Amygdala (tissue), 56 donors: Measurements from ENCODE around the gene AGAP1.
A peak's percentile ranks its signal among the peaks of the same experiment; 100 is the strongest.
"Not testable (repeated sequence)": the region's sequence is repeated elsewhere in the genome, so short reads cannot be mapped to it uniquely, and the experiment has no call there.

ENCODE experiments used
- DNase-seq, 56 donors: peaks; one replicate each; lab custom pipeline; 2025; lab: John Stamatoyannopoulos, UW

Gene AGAP1

DNA sequence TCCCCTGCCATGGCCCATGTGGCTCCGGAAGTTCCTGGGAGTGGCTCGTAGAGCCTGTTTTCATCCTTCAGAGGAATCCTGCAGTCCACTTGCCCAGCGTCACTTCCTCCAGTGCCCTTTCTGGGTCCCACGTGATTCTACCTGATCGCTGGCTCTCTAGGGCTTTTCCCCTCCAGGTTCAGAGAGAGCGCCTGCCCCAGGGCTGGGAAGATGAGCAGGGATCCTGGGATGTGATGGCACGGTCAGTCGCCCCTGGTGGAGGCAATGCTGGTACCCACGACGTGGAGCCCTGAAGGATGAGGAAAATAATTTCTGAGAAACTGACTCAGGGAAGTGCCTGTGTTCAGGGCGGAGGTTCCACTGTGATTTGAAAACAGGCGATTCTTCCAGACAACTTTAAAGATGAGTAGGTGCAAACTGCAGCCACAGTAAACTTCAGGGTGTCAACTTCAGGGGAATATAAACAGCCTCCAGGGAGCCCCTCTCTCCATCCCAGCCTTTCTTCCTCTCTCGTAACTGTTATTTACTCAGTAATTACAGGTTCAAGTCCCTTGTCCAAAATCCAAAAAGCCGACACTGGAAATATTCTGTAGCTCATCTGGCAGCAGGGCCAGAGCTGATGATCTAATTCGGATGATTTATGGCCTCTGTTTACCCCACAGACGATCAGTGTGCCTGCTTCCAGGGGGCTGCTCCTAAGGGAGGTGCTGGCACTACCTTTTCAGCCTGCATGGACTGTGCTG lies 105.9 kb downstream of the AGAP1 start:
- DNase-seq = no peak

DNA sequence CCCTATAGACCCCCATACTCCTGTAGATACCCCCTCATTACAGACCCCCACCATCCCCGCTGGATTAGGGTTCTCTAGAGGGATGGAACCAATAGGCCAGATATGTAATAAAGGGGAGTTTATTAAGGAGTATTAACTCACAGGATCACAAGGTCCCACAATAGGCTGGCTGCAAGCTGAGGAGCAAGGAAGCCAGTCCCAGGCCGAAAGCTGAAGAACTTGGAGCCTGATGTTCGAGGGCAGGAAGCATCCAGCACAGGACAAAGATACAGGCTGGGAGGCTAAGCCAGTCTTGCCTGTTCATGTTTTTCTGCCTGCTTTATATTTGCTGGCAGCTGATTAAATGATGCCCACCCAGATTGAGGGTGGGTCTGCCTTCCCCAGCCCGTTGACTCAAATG lies 106.6 kb downstream of the AGAP1 start:
- DNase-seq = no peak

- DNase-seq = no peak
Measured at GRCh38 chr2:235600926-235601325, 107.1 kb downstream of the AGAP1 start.

DNA sequence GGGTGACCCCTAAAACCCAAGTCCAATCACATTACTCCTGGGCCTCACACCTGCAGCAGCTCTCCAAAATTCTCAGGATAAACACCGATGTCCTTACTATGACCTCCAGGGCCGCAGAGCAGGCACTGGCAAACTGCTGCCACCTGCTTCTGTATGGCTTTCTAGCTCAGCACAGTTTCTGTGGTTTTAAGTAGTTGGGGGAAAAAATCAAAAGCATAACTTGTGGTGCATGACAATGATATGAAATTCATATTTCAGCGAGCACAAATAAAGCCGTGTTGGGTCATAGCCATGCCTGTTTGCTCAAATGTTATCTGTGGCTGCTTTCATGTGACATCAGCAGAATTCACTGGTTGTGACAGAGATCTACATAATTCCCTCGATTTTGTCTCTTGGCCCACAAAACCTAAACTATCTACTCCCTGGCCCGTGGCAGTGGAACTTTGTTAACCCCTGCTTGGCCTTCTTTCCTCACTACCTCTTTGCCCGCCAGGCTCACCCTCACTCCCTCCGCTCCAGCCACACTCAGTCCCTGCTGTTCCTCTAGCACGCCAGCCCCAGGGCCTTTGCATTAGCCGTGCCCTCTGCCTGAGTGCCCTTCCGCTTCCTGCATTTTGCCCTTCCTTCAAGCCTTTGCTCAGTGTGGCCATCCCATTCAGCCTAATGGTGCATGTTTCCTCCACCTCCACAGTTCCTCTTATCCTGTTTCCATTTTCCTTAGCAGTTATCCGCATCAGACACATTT lies 108.3 kb downstream of the AGAP1 start:
- DNase-seq = no peak

DNA sequence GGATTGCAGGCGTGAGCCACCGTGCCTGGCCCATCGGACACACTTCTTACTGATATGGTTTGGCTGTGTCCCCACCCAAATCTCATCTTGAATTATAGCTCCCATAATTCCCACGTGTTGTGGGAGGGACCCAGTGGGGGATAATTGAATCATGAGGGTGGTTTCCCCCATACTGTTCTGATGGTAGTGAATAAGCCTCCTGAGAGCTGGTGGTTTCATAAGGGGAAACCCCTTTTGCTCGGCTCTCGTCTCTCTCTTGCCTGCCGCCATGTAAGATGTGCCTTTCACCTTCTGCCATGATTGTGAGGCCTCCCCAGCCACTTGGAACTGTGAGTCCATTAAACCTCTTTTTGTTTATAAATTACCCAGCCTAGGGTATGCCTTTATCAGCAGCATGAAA lies 109.1 kb downstream of the AGAP1 start:
- DNase-seq = not testable (repeated sequence)

- DNase-seq = no peak
Measured at GRCh38 chr2:235603659-235604058, 109.8 kb downstream of the AGAP1 start.

DNA sequence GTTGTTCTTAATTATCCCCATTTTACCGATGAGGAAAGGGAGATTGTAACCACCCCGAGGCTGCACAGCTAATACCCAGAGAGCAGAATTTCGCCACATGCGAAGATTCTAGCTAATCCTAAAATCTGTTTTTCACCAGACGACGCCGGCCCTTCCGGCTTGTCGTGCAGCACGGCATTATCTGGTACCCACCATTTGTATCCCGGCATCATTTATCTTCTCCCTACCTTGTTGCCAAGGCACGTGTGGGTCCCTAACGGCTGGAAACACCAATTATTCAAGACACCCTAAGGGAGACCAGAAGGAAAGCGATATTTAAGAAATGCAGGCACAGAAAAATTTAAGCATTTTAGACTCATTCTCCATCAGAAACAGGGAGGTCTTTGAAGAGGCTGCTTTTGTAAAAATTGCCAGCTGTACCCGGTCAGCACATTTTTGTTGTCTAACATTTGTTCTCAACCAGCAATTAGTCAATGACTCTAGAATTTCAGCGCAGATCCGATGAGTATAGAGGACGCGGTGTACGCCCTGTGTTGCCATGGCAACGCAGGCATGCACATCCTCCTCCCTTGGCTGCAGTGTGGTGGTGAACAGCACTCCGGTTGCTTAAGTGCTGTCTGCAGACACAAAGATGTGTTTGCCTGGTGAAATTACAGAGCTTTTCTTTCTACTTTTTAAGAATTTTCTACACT lies 111.6 kb downstream of the AGAP1 start:
- peak in 51 of 56 donors; percentile 28 to 91 (median 72) for DNase-seq

DNA sequence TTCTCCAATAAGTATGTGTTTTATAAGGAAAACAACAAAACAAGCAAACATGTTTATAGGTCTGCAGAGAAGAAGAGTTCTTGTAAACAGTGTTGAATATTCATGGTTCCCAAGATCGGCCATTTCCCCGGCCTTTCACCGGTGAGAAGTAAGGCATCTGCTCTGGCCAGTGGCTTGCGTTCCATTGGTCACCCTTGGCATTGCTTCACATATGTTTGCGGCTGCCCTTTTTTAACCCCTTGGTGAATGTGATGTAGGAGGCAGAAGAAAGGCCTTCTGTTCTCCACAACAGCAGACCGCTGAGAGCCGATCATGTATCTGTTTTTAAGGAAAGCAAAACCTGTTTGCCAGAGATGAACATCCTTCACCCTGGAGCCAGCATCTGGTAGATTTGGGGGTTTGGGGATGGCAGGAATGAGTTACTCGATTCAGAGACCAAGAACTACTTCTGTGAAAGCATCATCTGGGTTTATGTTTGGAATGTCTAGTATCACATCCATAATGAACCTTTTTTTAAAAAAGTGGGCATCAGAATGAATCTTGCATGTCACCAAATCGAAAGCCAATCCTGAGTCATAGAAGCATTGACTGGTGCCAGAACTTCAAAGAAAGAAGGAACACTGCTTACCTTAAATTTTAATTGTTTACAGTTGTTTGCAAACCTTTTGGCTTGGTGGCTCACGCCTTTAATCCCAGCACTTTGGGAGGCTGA lies 112.3 kb downstream of the AGAP1 start:
- DNase-seq = peak in 1 of 56 donors; percentile 51

GRCh38 chr2:235607546-235608199 lies 113.8 kb downstream of the AGAP1 start:
- DNase-seq = no peak

DNA sequence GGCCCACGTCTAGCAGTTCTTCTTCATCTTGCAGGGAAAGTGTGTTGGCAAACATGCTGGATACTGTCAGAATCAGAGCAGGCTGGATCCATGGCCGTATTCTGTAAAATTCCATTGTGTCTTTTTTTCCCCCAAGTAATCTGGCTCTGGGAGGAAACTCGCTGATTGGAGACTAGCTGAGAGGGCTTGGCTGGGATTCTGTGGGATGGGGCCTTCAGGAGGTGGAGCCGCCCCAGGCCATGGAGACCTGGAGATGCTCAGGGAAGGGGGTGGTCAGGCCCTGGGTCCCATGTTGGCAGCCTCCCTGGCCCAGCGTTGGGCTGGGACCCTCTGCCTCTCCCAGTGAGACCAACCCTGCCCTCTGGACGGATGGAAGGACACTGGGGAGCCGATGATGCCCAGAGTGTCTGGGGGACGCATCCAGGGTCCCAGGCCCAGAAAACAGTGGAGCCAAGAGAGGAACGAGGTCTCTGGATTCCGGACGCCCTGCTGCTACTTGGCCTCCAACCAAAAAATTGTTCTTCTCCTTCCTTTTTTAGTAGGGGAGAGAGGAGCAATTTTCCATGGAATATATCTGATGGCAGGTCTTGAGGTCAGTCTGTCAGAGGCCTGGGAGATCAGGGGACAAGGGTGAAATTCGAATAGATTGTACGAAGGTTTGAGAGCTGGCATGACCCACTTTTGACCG lies 114.5 kb downstream of the AGAP1 start:
- peak in 2 of 56 donors; percentile 37 to 39 for DNase-seq

DNA sequence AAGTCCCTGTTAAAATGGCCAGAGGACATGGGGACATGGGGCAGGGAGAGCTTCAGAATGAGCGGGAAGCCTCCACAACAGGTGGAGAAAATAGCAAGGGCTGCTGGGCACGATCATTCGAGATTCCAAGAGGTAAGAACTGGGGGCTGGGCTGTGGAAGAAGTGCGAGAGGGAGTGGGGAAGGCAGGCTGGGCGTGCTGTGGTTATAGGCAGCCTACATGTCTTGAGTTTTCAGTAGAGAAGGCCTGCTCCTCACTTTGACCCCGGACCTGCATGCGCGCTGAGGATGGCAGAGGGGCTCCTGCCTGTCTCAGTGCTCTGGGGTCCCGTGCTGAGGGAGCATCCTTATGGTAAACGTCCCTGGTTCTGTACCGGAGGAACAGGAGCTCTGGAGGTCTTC lies 115.5 kb downstream of the AGAP1 start:
- DNase-seq = no peak

GRCh38 chr2:235609746-235610145 lies 115.9 kb downstream of the AGAP1 start:
- no peak for DNase-seq

DNA sequence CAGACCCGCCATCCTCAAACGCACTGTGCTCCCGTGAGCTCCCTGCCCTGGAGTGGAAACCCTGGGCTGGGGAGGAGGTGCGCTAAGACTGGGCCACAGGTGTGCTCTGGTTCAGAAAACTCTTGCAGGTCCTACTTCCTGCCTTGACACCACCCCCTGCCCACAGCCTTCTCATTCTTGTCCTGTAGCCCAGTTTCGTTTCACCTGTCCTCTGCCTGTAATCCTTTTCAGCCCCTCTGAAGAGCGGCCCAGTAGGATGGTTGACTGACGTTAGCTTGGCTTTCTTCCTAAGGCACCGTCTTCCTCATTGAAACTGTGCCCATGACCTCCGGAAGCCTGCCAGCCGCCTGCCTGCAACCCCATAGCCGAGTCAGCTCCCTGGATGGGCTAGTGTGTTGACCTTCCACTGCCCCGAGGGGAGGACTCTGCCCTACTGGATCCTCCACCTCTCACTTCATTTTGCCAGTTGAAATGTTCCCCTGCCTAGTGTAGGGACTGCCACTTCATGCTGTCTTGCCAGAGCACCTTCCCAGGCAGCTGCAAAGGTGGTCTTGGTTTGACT lies 116.9 kb downstream of the AGAP1 start:
- DNase-seq = no peak

- no peak for DNase-seq
Measured at GRCh38 chr2:235611349-235611748, 117.5 kb downstream of the AGAP1 start.

- no peak for DNase-seq
Measured at GRCh38 chr2:235611756-235612155, 117.9 kb downstream of the AGAP1 start.

DNA sequence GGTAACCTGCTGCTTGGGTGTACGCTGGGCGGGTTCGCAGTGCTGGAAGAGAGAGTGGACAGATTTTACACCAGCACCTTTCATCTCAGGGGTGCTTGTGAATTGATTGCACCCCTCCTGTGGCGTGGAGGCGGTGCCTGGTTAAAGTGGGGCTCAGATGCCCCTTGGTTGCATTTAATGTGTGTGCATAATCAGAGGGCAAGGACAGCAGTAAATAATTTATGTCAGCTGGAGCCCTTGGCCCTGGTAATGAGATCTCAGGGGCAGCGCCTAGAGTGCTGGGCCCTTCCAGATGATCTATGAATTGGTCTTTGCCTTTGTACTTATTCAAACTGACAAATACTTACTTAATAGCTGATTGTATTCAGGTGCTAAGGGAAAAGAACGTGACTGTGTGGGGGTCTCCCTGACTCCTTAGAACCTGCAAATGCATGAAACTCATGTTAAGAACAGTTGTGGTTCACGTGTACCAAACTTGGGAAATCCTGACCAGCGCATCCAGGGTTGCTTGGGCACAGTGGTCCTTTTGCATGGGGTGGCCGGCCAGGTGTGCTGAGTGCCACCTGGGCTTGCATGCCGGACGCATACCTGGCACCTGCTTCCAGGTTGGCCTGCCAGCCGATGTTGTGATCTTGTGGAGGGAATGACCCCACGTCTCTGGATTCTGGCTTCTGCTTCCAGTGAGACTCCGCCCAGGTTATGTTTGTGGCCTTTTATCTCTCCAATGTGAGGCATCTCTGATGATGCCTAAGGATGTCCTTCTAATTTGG lies 118.5 kb downstream of the AGAP1 start:
- no peak for DNase-seq

GRCh38 chr2:235613649-235614048 lies 119.8 kb downstream of the AGAP1 start:
- DNase-seq = no peak

GRCh38 chr2:235614176-235614860 lies 120.5 kb downstream of the AGAP1 start:
- peak in 15 of 56 donors; percentile 25 to 63 (median 38) for DNase-seq
